Astrocyte of the spinal cord (primary cell): Measurements from ENCODE around the gene INPP4B.

Source experiments
- DNase-seq: peaks from one replicate; pipeline ENCODE4 v3.0.0; 2011; ENCODE audit warnings: low read depth, low spot score
- H3K4me3 ChIP-seq: 2 replicates; pipeline ENCODE4 v1.5.1; 2011; ENCODE audit warnings: low read depth, mild to moderate bottlenecking, low read length, moderate library complexity
- in situ Hi-C: cut with HindIII; loops from 2 replicates; pipeline ENCODE4 v1.10.0; 2017; ENCODE audit warnings: low sequenced_read_pairs
- TF ChIP-seq, protein P1 (sequence below): IDR thresholded peaks from 2 replicates; pipeline ENCODE4 v1.5.1; 2012; ENCODE audit warnings: low read depth, mild to moderate bottlenecking, low read length, inconsistent platforms

The INPP4B gene

DNA sequence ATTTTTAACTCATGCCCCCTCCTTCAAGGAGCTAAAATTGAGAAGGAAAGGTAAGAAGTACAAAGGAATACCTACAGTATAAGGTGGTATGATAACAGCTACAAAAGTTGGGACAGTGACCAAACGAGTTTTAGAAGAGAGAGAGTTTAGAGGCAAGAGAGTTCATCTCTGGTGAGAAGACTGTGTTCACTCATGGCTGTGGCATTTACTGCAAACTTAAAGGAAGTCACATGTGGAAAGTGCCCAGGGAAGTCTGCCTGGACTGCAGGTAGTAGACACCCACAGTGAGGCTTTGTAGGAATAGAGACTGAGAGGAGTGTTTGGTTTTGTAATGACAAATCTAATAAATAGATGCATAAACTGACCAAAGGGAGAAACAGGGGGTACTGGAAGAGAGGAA is 716.2 kb downstream of the INPP4B start:
- in situ Hi-C loops = no loop called here
- no peak for DNase-seq
- TF ChIP-seq, protein P1, sequence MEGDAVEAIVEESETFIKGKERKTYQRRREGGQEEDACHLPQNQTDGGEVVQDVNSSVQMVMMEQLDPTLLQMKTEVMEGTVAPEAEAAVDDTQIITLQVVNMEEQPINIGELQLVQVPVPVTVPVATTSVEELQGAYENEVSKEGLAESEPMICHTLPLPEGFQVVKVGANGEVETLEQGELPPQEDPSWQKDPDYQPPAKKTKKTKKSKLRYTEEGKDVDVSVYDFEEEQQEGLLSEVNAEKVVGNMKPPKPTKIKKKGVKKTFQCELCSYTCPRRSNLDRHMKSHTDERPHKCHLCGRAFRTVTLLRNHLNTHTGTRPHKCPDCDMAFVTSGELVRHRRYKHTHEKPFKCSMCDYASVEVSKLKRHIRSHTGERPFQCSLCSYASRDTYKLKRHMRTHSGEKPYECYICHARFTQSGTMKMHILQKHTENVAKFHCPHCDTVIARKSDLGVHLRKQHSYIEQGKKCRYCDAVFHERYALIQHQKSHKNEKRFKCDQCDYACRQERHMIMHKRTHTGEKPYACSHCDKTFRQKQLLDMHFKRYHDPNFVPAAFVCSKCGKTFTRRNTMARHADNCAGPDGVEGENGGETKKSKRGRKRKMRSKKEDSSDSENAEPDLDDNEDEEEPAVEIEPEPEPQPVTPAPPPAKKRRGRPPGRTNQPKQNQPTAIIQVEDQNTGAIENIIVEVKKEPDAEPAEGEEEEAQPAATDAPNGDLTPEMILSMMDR = no peak
- H3K4me3 ChIP-seq = no peak overlapping the region

GRCh38 chr4:142129473-142129872 is 716.6 kb downstream of the INPP4B start:
- TF ChIP-seq, protein P1 = no peak
- no peak for DNase-seq
- in situ Hi-C loops = no loop called here
- H3K4me3 ChIP-seq = no peak overlapping the region

DNA sequence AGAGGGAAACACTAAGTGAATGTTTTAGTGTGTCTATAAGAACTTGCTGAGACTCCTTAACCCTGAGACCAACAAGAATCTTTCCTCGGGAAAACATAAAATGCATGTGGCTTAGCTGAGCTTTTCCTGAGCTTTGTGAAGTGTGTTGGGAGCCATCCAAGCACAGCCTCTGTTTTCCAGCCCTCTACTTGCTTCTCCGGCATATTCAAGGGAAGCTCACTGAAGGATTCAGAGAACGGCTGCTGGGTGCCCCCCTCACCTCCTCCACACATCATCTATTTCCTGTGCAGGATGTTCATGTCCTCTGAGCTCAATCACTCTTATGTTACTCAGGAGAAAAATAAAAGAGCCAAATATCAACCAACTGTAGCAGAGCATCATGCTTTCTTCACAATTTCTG is 717.6 kb downstream of the INPP4B start:
- in situ Hi-C loops = no loop called here
- H3K4me3 ChIP-seq = no peak overlapping the region
- peak; percentile 54 for DNase-seq
- TF ChIP-seq, protein P1 = no peak

DNA sequence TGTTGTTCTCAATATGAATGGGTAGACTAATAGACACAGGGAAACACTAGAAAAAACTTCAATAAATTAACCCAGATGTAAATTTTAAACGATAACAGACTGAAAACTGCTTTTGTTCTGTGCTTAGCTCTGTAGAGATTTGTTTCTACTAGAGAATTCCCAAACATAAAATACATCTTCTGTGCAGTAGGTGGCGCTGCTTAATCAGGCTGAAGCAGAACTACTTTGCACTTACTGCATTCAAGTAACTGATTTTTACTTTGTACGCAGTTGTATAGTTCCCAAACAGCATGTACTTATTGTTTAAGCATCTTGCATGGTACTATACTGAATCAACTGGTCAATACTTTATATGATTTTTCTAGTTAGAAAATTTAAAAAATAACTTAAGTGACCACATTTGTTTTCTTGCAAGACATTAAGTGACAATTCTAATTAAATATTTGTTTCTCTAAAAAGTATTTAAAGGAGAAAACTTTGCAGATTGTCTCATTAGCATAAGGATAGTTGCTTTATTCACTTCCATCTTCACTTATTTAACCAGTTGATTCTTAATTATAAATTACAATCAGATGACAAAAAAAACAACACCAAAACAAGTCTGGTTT is 719.1 kb downstream of the INPP4B start:
- DNase-seq = peak; percentile 83
- no peak overlapping the region for H3K4me3 ChIP-seq
- TF ChIP-seq, protein P1 = peak; percentile 72
- in situ Hi-C loops = no loop called here

DNA sequence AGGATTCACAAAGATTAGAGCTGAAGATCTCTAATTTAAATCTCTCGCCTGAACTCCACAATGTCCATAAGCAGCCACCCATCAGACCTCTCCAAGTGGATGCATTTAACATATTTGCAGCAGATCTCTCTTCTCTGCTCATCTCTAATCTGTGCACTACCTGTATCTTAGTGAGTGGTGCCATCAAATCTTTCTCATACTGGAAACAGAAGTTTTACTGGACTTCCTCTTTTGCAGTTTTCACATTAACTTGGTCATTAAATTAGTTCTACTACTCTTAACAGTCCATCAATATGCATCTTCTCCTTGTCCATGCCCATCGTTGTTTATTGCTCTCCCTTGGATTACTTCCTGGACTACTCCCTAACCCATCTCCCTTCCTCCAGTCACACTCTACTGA is 721.2 kb downstream of the INPP4B start:
- TF ChIP-seq, protein P1 = no peak
- no peak for DNase-seq
- no peak overlapping the region for H3K4me3 ChIP-seq
- in situ Hi-C loops = no loop called here

- H3K4me3 ChIP-seq = no peak overlapping the region
- no peak for DNase-seq
- TF ChIP-seq, protein P1 = no peak
- in situ Hi-C loops = no loop called here
Measured at GRCh38 chr4:142121448-142122350, 724.4 kb downstream of the INPP4B start.
